Measurements from ENCODE around the gene AGAP1. TPM values are rescaled to one million over a fixed set of nuclear protein-coding genes. Genes with fewer than 3 reads are reported as not detected.

The AGAP1 gene
- polyA plus RNA-seq, 4 donors: 17.5 to 19.9 (median 19.3) TPM

GRCh38 chr2:235850771-235851551 lies 357.1 kb downstream of the AGAP1 start:
- DNase-seq (ENCODE audit: low read depth in 4 of 4, low spot score in 3 of 4): no peak

GRCh38 chr2:235851828-235852525 lies 358.1 kb downstream of the AGAP1 start:
- DNase-seq (ENCODE audit: low read depth in 4 of 4, low spot score in 3 of 4): no peak

GRCh38 chr2:235852526-235852920 lies 358.7 kb downstream of the AGAP1 start:
- DNase-seq (ENCODE audit: low read depth in 4 of 4, low spot score in 3 of 4): no peak

DNA sequence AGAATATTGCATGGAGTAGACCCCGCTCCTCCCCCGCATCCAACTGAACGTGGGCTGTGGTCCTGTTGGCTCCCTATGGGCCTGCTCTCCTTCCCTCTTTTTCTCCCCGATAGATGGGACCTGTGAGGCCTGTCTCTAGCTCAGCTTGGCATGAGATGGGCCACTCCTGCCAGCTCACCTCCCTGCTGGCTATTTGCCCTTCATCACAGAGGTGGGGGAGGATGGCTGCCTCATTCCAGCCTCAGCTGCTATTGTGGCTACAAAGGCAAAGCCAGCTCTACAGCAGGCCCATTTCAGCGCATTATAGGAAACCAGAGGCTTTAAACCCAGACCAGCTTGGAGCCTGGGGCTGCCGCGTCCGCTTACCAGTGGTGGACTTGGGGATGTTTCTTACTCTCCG lies 360.4 kb downstream of the AGAP1 start:
- no peak for DNase-seq (ENCODE audit: low read depth in 4 of 4, low spot score in 3 of 4)

GRCh38 chr2:235855011-235855410 lies 361.2 kb downstream of the AGAP1 start:
- no peak for DNase-seq (ENCODE audit: low read depth in 4 of 4, low spot score in 3 of 4)

- no peak for DNase-seq (ENCODE audit: low read depth in 4 of 4, low spot score in 3 of 4)
These were observed 362.5 kb downstream of the AGAP1 start for GRCh38 chr2:235856151-235856854.

DNA sequence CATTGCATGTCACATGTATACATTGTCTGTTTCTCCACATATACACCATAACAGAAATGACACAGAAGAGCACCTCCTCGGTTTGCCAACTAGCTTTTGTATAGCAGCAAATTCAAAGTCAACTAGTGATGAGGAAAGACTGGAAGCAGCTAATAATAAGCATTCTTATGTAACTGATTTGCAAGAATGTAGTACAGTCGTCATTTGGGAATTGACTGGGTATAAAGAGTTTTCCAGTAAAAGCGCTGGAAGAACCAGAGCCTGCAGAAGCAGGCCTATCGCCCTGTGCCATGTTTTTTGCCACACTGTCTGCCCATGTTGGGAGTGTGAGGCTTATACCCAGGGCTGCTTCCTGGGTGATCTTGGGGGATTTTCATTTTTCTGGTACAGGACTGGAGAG lies 363.8 kb downstream of the AGAP1 start:
- no peak for DNase-seq (ENCODE audit: low read depth in 4 of 4, low spot score in 3 of 4)

DNA sequence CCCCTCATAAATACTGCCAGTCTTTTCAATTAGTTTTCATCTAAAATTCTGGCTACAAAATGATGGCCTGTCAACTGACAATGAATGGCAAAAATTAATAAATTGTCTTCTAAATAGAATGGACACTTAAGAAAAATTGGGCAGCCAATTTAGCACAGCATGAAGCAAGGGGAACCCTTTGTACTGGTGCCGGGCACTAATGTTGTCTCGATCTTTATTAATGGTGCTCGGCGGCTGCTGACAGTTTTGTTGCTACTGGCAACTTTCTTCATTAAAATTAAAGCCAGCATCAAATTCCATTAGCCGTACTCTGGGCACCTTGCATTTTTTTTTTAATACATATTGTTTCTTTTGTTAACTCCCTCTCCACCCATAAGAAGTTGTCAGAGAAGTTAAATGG lies 365.0 kb downstream of the AGAP1 start:
- no peak for DNase-seq (ENCODE audit: low read depth in 4 of 4, low spot score in 3 of 4)

DNA sequence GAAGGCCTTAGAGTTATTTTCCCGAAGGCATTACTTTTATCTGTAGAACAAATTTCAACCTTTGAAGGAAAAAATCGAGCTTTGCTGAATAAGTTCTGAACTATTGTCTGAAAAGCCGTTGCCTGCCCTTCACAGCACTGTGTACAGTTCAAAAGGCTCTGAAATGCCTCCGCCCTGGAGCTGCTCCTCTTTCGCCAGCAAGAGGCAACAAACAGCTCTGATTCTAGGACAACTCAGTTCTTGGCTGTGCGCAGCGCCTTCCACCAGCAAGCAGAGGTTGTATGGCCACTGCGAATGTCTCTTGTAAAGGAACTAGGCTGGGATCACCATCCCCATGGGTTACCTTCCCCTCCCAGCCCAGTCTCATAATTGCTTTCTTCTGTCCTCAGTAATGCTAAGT lies 365.8 kb downstream of the AGAP1 start:
- DNase-seq (ENCODE audit: low read depth in 4 of 4, low spot score in 3 of 4): no peak

GRCh38 chr2:235860111-235860510 lies 366.3 kb downstream of the AGAP1 start:
- no peak for DNase-seq (ENCODE audit: low read depth in 4 of 4, low spot score in 3 of 4)

DNA sequence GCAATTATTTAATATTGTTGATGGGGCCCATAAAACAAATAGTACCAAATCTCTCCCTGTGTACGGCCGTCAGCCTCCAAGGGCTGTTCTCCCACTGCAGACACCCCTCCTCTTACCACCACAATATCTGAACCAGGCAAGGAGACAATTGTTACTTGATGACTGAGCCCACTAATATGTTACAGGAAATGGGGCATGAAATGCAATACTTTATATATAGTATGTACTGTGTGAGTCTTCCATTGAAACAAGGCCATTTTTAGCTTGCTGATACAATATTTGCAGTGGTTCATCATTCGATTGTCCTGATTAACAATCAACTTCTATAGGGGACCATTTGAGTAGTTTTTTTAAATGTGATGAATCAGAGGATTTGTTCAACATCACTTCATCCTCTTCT lies 367.0 kb downstream of the AGAP1 start:
- no peak for DNase-seq (ENCODE audit: low read depth in 4 of 4, low spot score in 3 of 4)

GRCh38 chr2:235861383-235861782 lies 367.5 kb downstream of the AGAP1 start:
- DNase-seq (ENCODE audit: low read depth in 4 of 4, low spot score in 3 of 4): no peak

DNA sequence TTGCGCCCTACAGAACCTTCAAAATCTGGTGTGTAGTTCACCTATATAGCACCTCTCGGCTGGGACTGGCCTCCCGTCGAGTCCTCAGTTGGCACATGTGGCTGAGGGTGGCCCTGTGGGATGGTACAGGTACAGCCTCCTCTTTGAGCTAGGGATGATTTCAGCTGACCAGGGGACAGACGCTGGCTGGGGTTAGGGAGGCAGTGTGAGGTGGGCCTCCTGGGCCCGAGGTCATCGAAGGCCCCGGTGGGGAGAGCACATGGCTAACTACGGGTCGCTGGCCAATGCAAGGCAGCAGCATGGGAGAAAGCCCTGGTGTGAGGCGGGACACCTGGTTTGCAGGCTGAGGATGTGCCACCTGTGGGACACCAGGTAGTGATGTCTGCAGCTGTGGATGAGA lies 369.6 kb downstream of the AGAP1 start:
- DNase-seq (ENCODE audit: low read depth in 4 of 4, low spot score in 3 of 4): no peak

DNA sequence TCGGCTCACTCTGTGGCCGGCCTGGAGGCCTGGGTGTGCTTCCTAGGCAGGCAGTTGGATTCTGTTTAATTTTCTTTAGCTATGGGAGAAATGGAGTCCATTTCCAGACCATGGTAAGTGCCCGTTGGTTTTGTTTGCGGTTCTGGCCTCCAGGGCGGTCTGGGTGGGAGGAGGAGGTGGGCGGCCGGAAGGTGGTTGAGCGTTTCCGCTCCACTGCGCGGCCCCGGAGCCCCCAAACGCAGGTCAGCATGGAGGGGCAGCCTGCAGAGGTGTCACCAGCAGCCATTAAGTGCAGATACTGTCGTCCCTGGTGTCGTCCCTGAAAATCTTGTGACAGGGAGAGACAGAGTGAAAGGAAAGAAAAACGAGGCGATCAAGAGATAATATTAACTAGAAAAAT lies 370.5 kb downstream of the AGAP1 start:
- no peak for DNase-seq (ENCODE audit: low read depth in 4 of 4, low spot score in 3 of 4)

GRCh38 chr2:235864733-235865515 lies 371.1 kb downstream of the AGAP1 start:
- DNase-seq (ENCODE audit: low read depth in 4 of 4, low spot score in 3 of 4): no peak

- DNase-seq (ENCODE audit: low read depth in 4 of 4, low spot score in 3 of 4): no peak
These were observed 372.5 kb downstream of the AGAP1 start for GRCh38 chr2:235866373-235866772.

- DNase-seq (ENCODE audit: low read depth in 4 of 4, low spot score in 3 of 4): no peak
These were observed 374.4 kb downstream of the AGAP1 start for GRCh38 chr2:235868224-235868623.

DNA sequence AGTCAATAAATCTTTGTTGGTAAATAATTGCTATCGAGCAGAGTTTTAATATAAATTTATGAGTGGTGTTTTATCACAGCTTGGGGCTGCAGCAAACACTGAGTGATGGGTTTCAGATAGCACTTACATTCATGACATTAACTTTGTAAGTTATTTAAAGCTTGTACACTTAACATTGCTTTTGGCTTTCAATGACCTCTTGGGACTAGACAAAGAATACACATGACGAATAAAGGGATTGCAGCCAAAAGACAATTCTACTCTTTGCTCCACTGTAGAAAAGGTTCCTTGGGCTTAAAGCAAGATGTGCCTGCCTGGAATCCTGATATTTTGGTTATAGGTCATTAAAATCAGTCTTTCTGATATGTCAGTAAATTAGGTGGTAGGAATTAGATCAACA lies 374.8 kb downstream of the AGAP1 start:
- no peak for DNase-seq (ENCODE audit: low read depth in 4 of 4, low spot score in 3 of 4)

DNA sequence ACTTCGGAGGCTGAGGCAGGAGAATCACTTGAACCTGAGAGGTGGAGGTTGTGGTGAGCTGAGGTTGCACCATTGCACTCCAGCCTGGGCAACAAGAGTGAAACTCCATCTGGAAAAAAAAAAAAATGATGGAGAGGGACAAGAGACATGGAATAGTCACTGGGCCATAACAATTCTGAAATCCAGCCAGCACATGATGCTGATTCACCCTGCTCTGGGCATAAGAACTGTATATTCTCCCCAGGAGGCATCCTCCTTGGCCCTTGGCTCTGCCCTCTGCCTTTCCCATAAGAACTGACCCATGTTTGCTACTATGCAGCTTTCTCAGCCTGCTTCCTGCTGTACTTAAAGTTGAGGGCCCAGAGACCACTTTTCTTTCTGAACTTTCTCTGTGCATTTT lies 376.7 kb downstream of the AGAP1 start:
- DNase-seq (ENCODE audit: low read depth in 4 of 4, low spot score in 3 of 4): no peak

DNA sequence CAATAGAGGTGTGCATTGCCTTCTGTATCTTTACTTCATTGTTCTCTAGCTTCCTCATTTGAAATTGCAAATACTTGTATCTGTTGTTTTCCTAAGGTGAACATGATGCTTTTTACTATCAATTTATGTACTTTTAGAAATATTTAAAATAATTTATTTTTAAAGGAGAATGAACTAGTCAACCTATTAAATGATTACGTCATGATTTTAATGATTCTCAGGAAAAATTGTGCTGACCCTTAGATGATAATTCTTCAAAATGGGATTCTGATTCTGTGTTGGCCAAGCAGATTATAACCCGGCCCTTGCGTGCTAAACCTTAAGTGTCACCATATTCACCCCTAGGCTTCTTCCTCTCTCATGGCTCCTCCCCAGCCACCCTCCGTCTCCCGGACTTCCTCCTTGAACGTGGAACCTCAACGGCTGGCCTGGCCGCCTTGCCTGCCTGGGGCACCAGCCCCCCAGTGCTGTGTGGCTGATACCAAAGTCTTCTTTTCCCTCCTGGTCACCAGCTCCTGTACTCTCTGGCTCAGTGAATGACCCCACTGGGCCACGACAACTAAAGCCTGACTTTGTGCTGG lies 382.3 kb downstream of the AGAP1 start:
- DNase-seq (ENCODE audit: low read depth in 4 of 4, low spot score in 3 of 4): no peak

Data from left renal pelvis (tissue), 4 donors.